DOHH2 (cell line): ENCODE measurements around the gene SEL1L.

Experiments used
- H3F3A ChIP-seq: fragments of 200-600 bp; sonication (generic), shearing (Covaris generic); 2 replicates; pipeline ENCODE4 v1.6.0; 2016; ENCODE audit warnings: antibody characterized with exemption, mild to moderate bottlenecking; ENCODE audit not compliant: control insufficient read depth, insufficient read depth
- H3K27ac ChIP-seq: fragments of 200-600 bp; sonication (generic); 2 replicates; pipeline ENCODE4 v1.5.1; 2014; ENCODE audit warnings: low read depth, mild to moderate bottlenecking, low read length, moderate library complexity
- H3K27me3 ChIP-seq: fragments of 200-600 bp; sonication (generic); 2 replicates; pipeline ENCODE4 v1.6.1; 2014; ENCODE audit warnings: mild to moderate bottlenecking, low read length, mixed read lengths; ENCODE audit not compliant: control insufficient read depth
- H3K36me3 ChIP-seq: fragments of 200-600 bp; sonication (generic); 2 replicates; pipeline ENCODE4 v1.6.1; 2014; ENCODE audit warnings: mild to moderate bottlenecking, low read length, moderate library complexity, mixed read lengths; ENCODE audit not compliant: control insufficient read depth
- H3K4me1 ChIP-seq: fragments of 200-600 bp; sonication (generic); 2 replicates; pipeline ENCODE4 v1.6.1; 2014; ENCODE audit warnings: mild to moderate bottlenecking, low read length, mixed read lengths; ENCODE audit not compliant: control insufficient read depth
- H3K4me2 ChIP-seq: fragments of 200-600 bp; sonication (generic); 2 replicates; pipeline ENCODE4 v1.6.0; 2014; ENCODE audit warnings: mild to moderate bottlenecking, low read length, moderate library complexity
- H3K4me3 ChIP-seq: fragments of 200-600 bp; sonication (generic); 2 replicates; pipeline ENCODE4 v1.5.1; 2014; ENCODE audit warnings: mild to moderate bottlenecking, low read length, mixed read lengths
- H3K79me2 ChIP-seq: fragments of 200-600 bp; sonication (generic); 2 replicates; pipeline ENCODE4 v1.6.1; 2014; ENCODE audit warnings: mild to moderate bottlenecking, low read length, mixed read lengths; ENCODE audit not compliant: control insufficient read depth
- H3K9me2 ChIP-seq: fragments of 200-600 bp; sonication (generic); replicated peaks from 2 replicates; pipeline ENCODE4 v1.6.1; 2014; ENCODE audit warnings: mild to moderate bottlenecking, low read length, mixed read lengths; ENCODE audit not compliant: control insufficient read depth
- H3K9me3 ChIP-seq: fragments of 200-600 bp; sonication (generic); 2 replicates; pipeline ENCODE4 v1.6.1; 2014; ENCODE audit warnings: antibody characterized with exemption, low read length, mixed read lengths; ENCODE audit not compliant: control insufficient read depth, insufficient read depth
- H4K20me1 ChIP-seq: fragments of 200-600 bp; sonication (generic); 2 replicates; pipeline ENCODE4 v1.6.0; 2014; ENCODE audit warnings: low read depth, mild to moderate bottlenecking, antibody characterized with exemption, low read length, moderate library complexity; ENCODE audit not compliant: control insufficient read depth, insufficient read depth
- CTCF ChIP-seq: fragments of 200-600 bp; sonication (generic); IDR thresholded peaks from one replicate; pipeline ENCODE4 v1.5.1; 2014; ENCODE audit warnings: antibody characterized with exemption, mild to moderate bottlenecking, low read depth, low read length; ENCODE audit not compliant: poor library complexity, severe bottlenecking
- EZH2phosphoT487 ChIP-seq: fragments of 200-600 bp; sonication (generic); IDR thresholded peaks from 2 replicates; pipeline ENCODE4 v1.6.1; 2017; ENCODE audit warnings: borderline replicate concordance, mild to moderate bottlenecking, antibody characterized with exemption, low read length, moderate library complexity, mixed read lengths

The SEL1L gene

GRCh38 chr14:81459912-81460311 lies 73.7 kb downstream of the SEL1L start:
- 0 out of 2 replicates have a peak, but pooled peaks cover 3% of the 10 kb centered on the region for H3F3A ChIP-seq
- H3K79me2 ChIP-seq = no peaks in the 10 kb centered on the region
- no peak overlapping the region for H3K4me2 ChIP-seq
- H3K27me3 ChIP-seq = no peaks in the 10 kb centered on the region
- no peak overlapping the region for H3K27ac ChIP-seq
- H3K4me1 ChIP-seq = peaks cover 12% of the 10 kb centered on the region
- no peaks in the 10 kb centered on the region for H3K9me2 ChIP-seq
- TF ChIP-seq EZH2phosphoT487 = no peak
- no peak for TF ChIP-seq CTCF
- H4K20me1 ChIP-seq = no peaks in the 10 kb centered on the region
- H3K9me3 ChIP-seq = no peaks in the 10 kb centered on the region
- no peaks in the 10 kb centered on the region for H3K36me3 ChIP-seq
- H3K4me3 ChIP-seq = no peak overlapping the region

DNA sequence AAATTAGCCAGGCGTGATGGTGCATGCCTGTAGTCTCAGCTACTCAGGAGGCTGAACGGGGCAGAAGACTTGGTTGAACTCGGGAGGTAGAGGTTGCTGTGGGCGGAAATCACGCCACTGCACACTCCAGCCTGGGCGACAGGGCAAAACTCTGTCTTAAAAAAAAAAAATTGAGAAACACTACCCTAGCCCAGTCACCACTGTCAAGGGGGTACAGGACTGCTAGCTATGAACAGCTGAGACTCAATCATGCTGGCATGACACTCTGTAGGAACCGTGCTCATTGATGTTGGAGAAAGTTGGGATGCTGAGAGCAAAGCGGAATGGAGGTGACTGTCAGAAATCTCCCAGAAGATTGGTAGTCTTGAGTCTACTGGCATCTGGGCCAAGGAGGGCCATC lies 75.3 kb downstream of the SEL1L start:
- Histone ChIP-seq H3K9me3 (no peaks in the 10 kb centered on the region), H3F3A (no peaks in the 10 kb centered on the region), H4K20me1 (no peaks in the 10 kb centered on the region), H3K36me3 (no peaks in the 10 kb centered on the region), H3K9me2 (no peaks in the 10 kb centered on the region), H3K27ac (no peak overlapping the region), H3K79me2 (no peaks in the 10 kb centered on the region), H3K4me1 (peaks cover 6% of the 10 kb centered on the region), H3K27me3 (no peaks in the 10 kb centered on the region), H3K4me2 (no peak overlapping the region), H3K4me3 (no peak overlapping the region)
- no peak for TF ChIP-seq EZH2phosphoT487
- no peak for TF ChIP-seq CTCF

- TF ChIP-seq EZH2phosphoT487 (no peak), CTCF (no peak)
- Histone ChIP-seq H3K4me1 (peaks cover 6% of the 10 kb centered on the region), H4K20me1 (no peaks in the 10 kb centered on the region), H3K9me3 (no peaks in the 10 kb centered on the region), H3K4me2 (no peak overlapping the region), H3F3A (no peaks in the 10 kb centered on the region), H3K36me3 (no peaks in the 10 kb centered on the region), H3K4me3 (no peak overlapping the region), H3K27ac (no peak overlapping the region), H3K27me3 (no peaks in the 10 kb centered on the region), H3K9me2 (no peaks in the 10 kb centered on the region), H3K79me2 (no peaks in the 10 kb centered on the region)
Observed at GRCh38 chr14:81455390-81455789, 78.3 kb downstream of the SEL1L start.
